GM23248 (cell line): ENCODE data around the gene THTPA. TPM values are rescaled to one million over a fixed set of nuclear protein-coding genes. Genes with fewer than 3 reads are reported as not detected.

Source experiments
- DNase-seq: peaks from one replicate; pipeline ENCODE4 v3.0.0-alpha.2; 2015
- H2AFZ ChIP-seq: fragments of 200-600 bp; sonication (generic); 2 replicates; pipeline ENCODE4 v1.6.1; 2016; ENCODE audit warnings: antibody characterized with exemption
- H3F3A ChIP-seq: fragments of 200-600 bp; sonication (generic); 2 replicates; pipeline ENCODE4 v1.6.1; 2016; ENCODE audit warnings: mild to moderate bottlenecking, antibody characterized with exemption, mixed run types; ENCODE audit not compliant: insufficient read depth
- H3K27ac ChIP-seq: fragments of 200-600 bp; sonication (generic); 2 replicates; pipeline ENCODE4 v1.5.1; 2016; ENCODE audit warnings: mild to moderate bottlenecking
- H3K27me3 ChIP-seq: fragments of 200-600 bp; sonication (generic); replicated peaks from 2 replicates; pipeline ENCODE4 v1.6.1; 2016; ENCODE audit warnings: mild to moderate bottlenecking; ENCODE audit not compliant: insufficient read depth
- H3K36me3 ChIP-seq: fragments of 200-600 bp; sonication (generic); 2 replicates; pipeline ENCODE4 v1.6.1; 2016; ENCODE audit warnings: low read depth, mild to moderate bottlenecking
- H3K4me1 ChIP-seq: fragments of 200-600 bp; sonication (generic); 2 replicates; pipeline ENCODE4 v1.6.1; 2016; ENCODE audit warnings: mild to moderate bottlenecking; ENCODE audit not compliant: insufficient read depth
- H3K4me2 ChIP-seq: fragments of 200-600 bp; sonication (generic); one replicate; pipeline ENCODE4 v1.6.1; 2016; ENCODE audit warnings: mild to moderate bottlenecking; ENCODE audit not compliant: unreplicated experiment
- H3K4me3 ChIP-seq: fragments of 200-600 bp; sonication (generic); 2 replicates; pipeline ENCODE4 v1.5.1; 2016; ENCODE audit warnings: mild to moderate bottlenecking
- H3K79me2 ChIP-seq: fragments of 200-600 bp; sonication (generic); 2 replicates; pipeline ENCODE4 v1.6.1; 2016; ENCODE audit warnings: mild to moderate bottlenecking; ENCODE audit not compliant: insufficient read depth
- H3K9ac ChIP-seq: fragments of 200-600 bp; sonication (generic); 2 replicates; pipeline ENCODE4 v1.6.1; 2016; ENCODE audit warnings: mild to moderate bottlenecking
- H3K9me2 ChIP-seq: fragments of 200-600 bp; sonication (generic); 2 replicates; pipeline ENCODE4 v1.6.1; 2016; ENCODE audit warnings: mixed run types, mild to moderate bottlenecking, moderate library complexity; ENCODE audit not compliant: insufficient read depth
- H3K9me3 ChIP-seq: fragments of 200-600 bp; sonication (generic); one replicate; pipeline ENCODE4 v1.6.1; 2017; ENCODE audit warnings: low read depth
- H4K20me1 ChIP-seq: fragments of 200-600 bp; sonication (generic); 2 replicates; pipeline ENCODE4 v1.6.0; 2016; ENCODE audit not compliant: insufficient read depth
- EZH2 ChIP-seq: fragments of 200-600 bp; sonication (generic); IDR thresholded peaks from 2 replicates; pipeline ENCODE4 v1.6.1; 2018; ENCODE audit warnings: antibody characterized with exemption, mild to moderate bottlenecking; ENCODE audit not compliant: insufficient read depth, poor library complexity, severe bottlenecking
- EZH2phosphoT487 ChIP-seq: fragments of 200-600 bp; sonication (generic); IDR thresholded peaks from 2 replicates; pipeline ENCODE4 v1.6.1; 2018; ENCODE audit warnings: antibody characterized with exemption, moderate library complexity, mild to moderate bottlenecking, low read depth; ENCODE audit not compliant: insufficient read depth
- WGBS, 2 experiments: methylation state at CpG; one replicate each; pipeline ENCODE4 v1.1.6; 2015 to 2017; ENCODE audit warnings: low lambda C conversion rate in 2 of 2, low coverage in 1 of 2; ENCODE audit errors: missing lambda C conversion rate in 2 of 2; 5-methylcytosine and 5-hydroxymethylcytosine counted together
- in situ Hi-C: fragments of 300-500 bp; cut with MboI; formaldehyde crosslinking; loops from 2 replicates; pipeline ENCODE4 v1.15.0; 2020
- polyA plus RNA-seq: library from polyadenylated mRNA; unstranded; fragments of >200 nt; fragmentation: Nextera tagmentation; extraction: Ambion mirVana; gene quantifications from 2 replicates; pipeline ENCODE4 v1.2.1, GENCODE V29; 2016
- total RNA-seq: library from RNA; depleted of rRNA; stranded (reverse); fragments of >200 nt; shearing (Covaris generic); gene quantifications from 2 replicates; pipeline ENCODE4 v1.2.3, GENCODE V29; 2014

The THTPA gene
- total and polyA plus RNA-seq, 2 experiments from 2014 or later, result 10.0 to 21.0 TPM

DNA sequence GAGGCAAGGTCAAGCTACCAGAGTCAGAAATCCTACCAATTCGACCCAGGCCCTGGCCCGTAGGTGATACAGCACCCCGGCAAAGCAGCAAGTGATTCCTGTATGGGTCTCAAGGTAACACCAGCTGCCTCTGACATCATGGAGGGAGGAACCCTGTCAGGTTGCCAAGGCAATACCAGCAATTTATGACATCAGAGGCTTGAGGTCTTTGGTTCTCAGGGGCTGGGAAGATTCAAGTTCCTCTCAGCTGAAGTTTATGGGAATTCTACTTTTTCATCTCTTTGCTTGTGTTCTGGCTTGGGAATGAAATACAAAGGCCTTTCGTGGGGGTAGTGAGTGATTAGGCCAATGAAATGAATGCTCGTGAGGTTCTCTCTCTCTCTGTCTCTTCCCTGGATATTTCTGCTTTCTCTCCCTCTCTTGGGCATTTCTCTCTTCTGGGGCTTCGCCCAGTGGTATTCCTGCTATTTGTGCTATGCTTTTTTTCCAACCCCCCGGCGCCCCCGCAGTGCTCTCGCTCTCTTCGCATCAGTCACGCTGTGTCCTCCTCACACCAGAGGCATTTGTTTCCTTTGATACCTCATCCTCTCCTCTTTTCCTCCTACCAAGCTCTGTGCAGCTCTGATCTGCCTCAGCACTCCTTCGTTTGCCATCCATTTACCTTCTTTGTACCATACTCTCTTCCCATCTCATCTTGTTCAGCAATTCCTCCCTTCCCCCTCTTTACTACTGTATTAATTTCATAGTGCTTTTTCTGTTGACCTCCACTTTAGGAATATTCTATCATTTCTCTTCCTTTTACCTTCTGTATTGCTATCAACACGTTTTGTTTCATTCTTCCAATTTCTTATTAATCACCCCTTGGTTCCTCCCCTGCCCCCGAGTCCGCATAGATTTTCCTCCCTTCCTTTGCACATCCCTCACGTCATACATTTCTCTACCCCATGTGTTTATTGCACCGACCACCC, 7.4 kb upstream of the THTPA start:
- no peaks in the 10 kb centered on the region for H3K27me3 ChIP-seq
- H3K27ac ChIP-seq, result peak overlapping the region; percentile 46
- TF ChIP-seq EZH2phosphoT487 (no peak), EZH2 (no peak)
- H4K20me1 ChIP-seq, result no peaks in the 10 kb centered on the region
- H3K9me3 ChIP-seq, result no peaks in the 10 kb centered on the region
- whole genome bisulfite sequencing, 2 experiments, result 42 to 61% methylated on average over 17 to 18 of the region's 18 CpGs
- no peak overlapping the region for H3K4me2 ChIP-seq
- H3K4me1 ChIP-seq, result no peaks in the 10 kb centered on the region
- H3K79me2 ChIP-seq, result no peaks in the 10 kb centered on the region
- in situ Hi-C loops, result no loop called here
- no peaks in the 10 kb centered on the region for H3K9me2 ChIP-seq
- H3K4me3 ChIP-seq, result no peak overlapping the region
- DNase-seq, result peak; percentile 61
- H2AFZ ChIP-seq, result no peak overlapping the region
- peak overlapping the region; percentile 25; the same call in 1 of the 2 replicates for H3K9ac ChIP-seq
- no peaks in the 10 kb centered on the region for H3K36me3 ChIP-seq
- H3F3A ChIP-seq, result no peaks in the 10 kb centered on the region

DNA sequence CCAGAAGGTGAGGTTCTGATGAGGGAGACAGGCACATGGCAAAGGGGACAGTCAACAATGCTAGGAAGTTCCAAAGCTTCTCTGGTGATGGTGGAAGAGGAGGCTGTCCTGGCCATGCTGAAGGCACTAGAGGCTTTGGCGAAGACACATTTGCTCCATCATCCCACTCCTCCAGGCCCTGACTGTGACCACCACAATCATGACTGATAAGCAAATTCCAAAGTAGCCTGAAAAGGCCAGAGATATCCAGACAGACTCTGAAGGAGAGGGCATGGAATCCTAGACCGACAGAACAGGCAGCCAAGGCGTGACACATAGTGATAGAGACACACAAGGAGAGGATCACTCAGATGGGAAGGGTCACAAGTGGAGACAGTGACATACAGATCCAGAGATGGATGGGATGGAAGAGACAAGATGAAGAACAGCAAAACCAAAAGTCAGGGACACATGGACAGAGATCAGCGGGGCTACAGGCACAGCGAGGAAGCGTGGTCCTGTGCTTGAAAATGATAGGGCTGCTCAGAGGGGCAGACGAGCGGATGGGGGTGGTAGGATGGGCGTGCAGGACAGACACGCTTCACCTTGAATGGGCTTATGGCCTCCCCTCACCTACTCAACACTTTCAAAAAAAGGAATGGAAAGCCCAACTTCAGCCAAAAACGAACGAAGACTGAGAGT, 5.8 kb upstream of the THTPA start:
- peak overlapping the region; percentile 90 for H2AFZ ChIP-seq
- no peaks in the 10 kb centered on the region for H3K27me3 ChIP-seq

DNA sequence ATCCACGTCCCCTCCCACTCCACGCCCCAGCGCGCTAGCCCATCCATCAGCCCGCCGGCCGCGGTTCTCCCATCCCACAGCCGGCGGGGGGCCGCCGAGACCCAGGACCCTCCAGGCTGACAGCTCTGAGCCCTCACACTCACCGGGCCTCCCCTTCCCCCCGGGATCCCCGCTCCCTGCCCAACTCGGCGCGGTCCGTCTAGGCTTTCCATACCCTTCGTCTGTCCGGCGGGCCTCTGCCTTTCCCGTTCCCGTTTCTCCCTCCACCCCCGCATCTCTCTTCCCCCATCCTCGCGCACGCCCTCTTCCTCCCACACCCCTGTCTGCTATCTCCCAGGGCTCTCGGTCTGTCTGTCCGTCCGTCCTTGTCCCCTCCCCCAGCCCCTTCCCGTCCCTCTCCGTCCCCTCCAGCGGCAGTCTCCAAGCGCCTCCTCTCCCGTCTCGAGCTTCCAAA, 5.2 kb upstream of the THTPA start:
- no peaks in the 10 kb centered on the region for H3K36me3 ChIP-seq
- H4K20me1 ChIP-seq, result no peaks in the 10 kb centered on the region
- H3F3A ChIP-seq, result no peaks in the 10 kb centered on the region
- H3K79me2 ChIP-seq, result no peaks in the 10 kb centered on the region
- TF ChIP-seq EZH2, result no peak
- no peak for TF ChIP-seq EZH2phosphoT487
- H3K27me3 ChIP-seq, result no peaks in the 10 kb centered on the region
- H2AFZ ChIP-seq, result peak overlapping the region; percentile 90
- no peaks in the 10 kb centered on the region for H3K4me1 ChIP-seq
- peak overlapping the region; percentile 45 for H3K9ac ChIP-seq
- peak; percentile 45 for DNase-seq
- H3K27ac ChIP-seq, result no peak overlapping the region
- H3K4me3 ChIP-seq, result peak overlapping the region; percentile 73
- H3K9me2 ChIP-seq, result no peaks in the 10 kb centered on the region
- peak overlapping the region; percentile 89 for H3K4me2 ChIP-seq
- H3K9me3 ChIP-seq, result no peaks in the 10 kb centered on the region
- in situ Hi-C loops, result loop anchor here (10.0 kb wide), 1 partner anchor 66 kb away; no protein-coding TSS in a partner anchor
- 4 to 8% methylated on average over 19 to 37 of the region's 37 CpGs for WGBS, 2 experiments

More for the DNA sequence above, 5.8 kb upstream of the THTPA start:
- Histone ChIP-seq H3K79me2 (no peaks in the 10 kb centered on the region), H3K9ac (0 out of 2 replicates have a peak overlapping the region, but pooled peaks have one; percentile 45), H3K36me3 (no peaks in the 10 kb centered on the region), H3K27ac (no peak overlapping the region), H3F3A (no peaks in the 10 kb centered on the region), H3K9me3 (no peaks in the 10 kb centered on the region), H4K20me1 (no peaks in the 10 kb centered on the region), H3K4me1 (no peaks in the 10 kb centered on the region), H3K4me2 (no peak overlapping the region), H3K4me3 (peak overlapping the region; percentile 73; the same call in 1 of the 2 replicates), H3K9me2 (no peaks in the 10 kb centered on the region)
- TF ChIP-seq EZH2phosphoT487, result no peak
- no peak for TF ChIP-seq EZH2
- 38 to 42% methylated on average over 12 of the region's 12 CpGs for WGBS, 2 experiments
- in situ Hi-C loops, result loop anchor here (10.0 kb wide), 1 partner anchor 65 kb away; no protein-coding TSS in a partner anchor
- no peak for DNase-seq
